PC-3 (cell line): Measurements from ENCODE around the gene REEP3. TPM values are rescaled to one million over a fixed set of nuclear protein-coding genes. Genes with fewer than 3 reads are reported as not detected.

Experiments
- ATAC-seq: fragments of 200-7000 bp; cut with Tn5 transposase; 2 replicates; pipeline ENCODE4 v1.9.1; 2020; ENCODE audit warnings: mild to moderate bottlenecking, moderate library complexity
- BruUV-seq: library from RNA; stranded (reverse); fragments of 400-500 nt; replicated peaks from 2 replicates; lab custom pipeline; 2021; lab: Mats Ljungman, UMichigan
- CTCF ChIA-PET: fragments of 300-600 bp; sonication (Branson Sonifier 250); formaldehyde crosslinking; loops from one replicate; lab custom pipeline; 2022; ENCODE audit warnings: antibody characterized with exemption; lab: Charles Lee
- POLR2A ChIA-PET: fragments of 300-600 bp; sonication (Branson Sonifier 250); formaldehyde crosslinking; loops from one replicate; lab custom pipeline; 2022; ENCODE audit warnings: antibody characterized with exemption; ENCODE audit not compliant: unreplicated experiment; lab: Charles Lee
- DNase-seq: peaks from one replicate; pipeline ENCODE4 v3.0.0-alpha.2; 2015
- H2AFZ ChIP-seq: fragments of 300-600 bp; sonication (generic); 2 replicates; pipeline ENCODE4 v1.6.0; 2016; ENCODE audit warnings: antibody characterized with exemption, low read length
- H3F3A ChIP-seq: fragments of 300-600 bp; sonication (generic); one replicate; pipeline ENCODE4 v1.6.0; 2017; ENCODE audit warnings: antibody characterized with exemption, low read length, control low read depth, mild to moderate bottlenecking; ENCODE audit not compliant: unreplicated experiment
- H3K27ac ChIP-seq: fragments of 300-600 bp; sonication (generic); 2 replicates; pipeline ENCODE4 v1.5.1; 2016; ENCODE audit warnings: mild to moderate bottlenecking, low read length
- H3K27me3 ChIP-seq: fragments of 300-600 bp; sonication (generic); 2 replicates; pipeline ENCODE4 v1.6.1; 2016; ENCODE audit warnings: low read length, mixed read lengths
- H3K36me3 ChIP-seq: fragments of 300-600 bp; sonication (generic); 2 replicates; pipeline ENCODE4 v1.6.1; 2016; ENCODE audit warnings: low read depth, mixed run types, low read length, mixed read lengths
- H3K4me1 ChIP-seq: fragments of 300-600 bp; sonication (generic); 2 replicates; pipeline ENCODE4 v1.5.1; 2016; ENCODE audit warnings: low read length; ENCODE audit not compliant: insufficient read depth
- H3K4me2 ChIP-seq: fragments of 300-600 bp; sonication (generic); 2 replicates; pipeline ENCODE4 v1.6.0; 2016; ENCODE audit warnings: low read length
- H3K4me3 ChIP-seq: fragments of 300-600 bp; sonication (generic); 2 replicates; pipeline ENCODE4 v1.5.1; 2016; ENCODE audit warnings: mild to moderate bottlenecking, low read length, mixed read lengths
- H3K79me2 ChIP-seq: fragments of 300-600 bp; sonication (generic); 2 replicates; pipeline ENCODE4 v1.6.1; 2017; ENCODE audit warnings: low read length, mixed read lengths
- H3K9ac ChIP-seq: fragments of 300-600 bp; sonication (generic); 2 replicates; pipeline ENCODE4 v1.6.0; 2016; ENCODE audit warnings: mild to moderate bottlenecking, low read length
- H3K9me2 ChIP-seq: fragments of 300-600 bp; sonication (generic); replicated peaks from 2 replicates; pipeline ENCODE4 v1.6.1; 2016; ENCODE audit warnings: mixed run types, low read length, mixed read lengths
- H3K9me3 ChIP-seq: fragments of 300-600 bp; sonication (generic); 2 replicates; pipeline ENCODE4 v1.6.1; 2016; ENCODE audit warnings: low read length, mixed read lengths
- H4K20me1 ChIP-seq: fragments of 300-600 bp; sonication (generic); 2 replicates; pipeline ENCODE4 v1.6.1; 2016; ENCODE audit warnings: low read length, mixed read lengths
- CTCF ChIP-seq: fragments of 300-600 bp; sonication (generic); conservative IDR thresholded peaks from 2 replicates; pipeline ENCODE4 v1.5.1; 2017; ENCODE audit warnings: antibody characterized with exemption, low read depth, mild to moderate bottlenecking, low read length
- EZH2 ChIP-seq: fragments of 300-600 bp; sonication (generic); IDR thresholded peaks from one replicate; pipeline ENCODE4 v1.6.1; 2017; ENCODE audit warnings: antibody characterized with exemption, mild to moderate bottlenecking, low read length; ENCODE audit not compliant: unreplicated experiment
- EZH2phosphoT487 ChIP-seq: fragments of 300-600 bp; sonication (generic); IDR thresholded peaks from 2 replicates; pipeline ENCODE4 v1.6.1; 2018; ENCODE audit warnings: mild to moderate bottlenecking, antibody characterized with exemption, low read length, borderline replicate concordance
- intact Hi-C: fragments of 100-400 bp; cut with micrococcal nuclease; formaldehyde crosslinking; loops from 2 replicates; pipeline ENCODE4 v1.9.0; 2023
- total RNA-seq: library from RNA; depleted of rRNA; stranded (reverse); fragments of >200 nt; gene quantifications from 2 replicates; pipeline ENCODE4 v1.2.3, GENCODE V29; 2014

The REEP3 gene
- total RNA-seq, 1 experiment from 2014 or later = 75.2 TPM

GRCh38 chr10:63600540-63600939 is 79.3 kb downstream of the REEP3 start:
- Histone ChIP-seq H3K27ac (no peak overlapping the region), H3F3A (no peaks in the 10 kb centered on the region), H4K20me1 (no peaks in the 10 kb centered on the region), H3K4me3 (no peak overlapping the region), H3K9me2 (no peaks in the 10 kb centered on the region), H3K9ac (no peak overlapping the region), H3K36me3 (peaks cover 43% of the 10 kb centered on the region), H3K4me1 (peaks cover 5% of the 10 kb centered on the region; the same call in 1 of the 2 replicates), H3K4me2 (no peak overlapping the region), H2AFZ (no peak overlapping the region), H3K79me2 (no peaks in the 10 kb centered on the region), H3K27me3 (no peaks in the 10 kb centered on the region), H3K9me3 (no peaks in the 10 kb centered on the region)
- intact Hi-C loops = no loop called here
- BruUV-seq = no TSS peak
- no peak for TF ChIP-seq CTCF
- no peak for TF ChIP-seq EZH2
- TF ChIP-seq EZH2phosphoT487 = no peak
- CTCF ChIA-PET = no interaction called here
- DNase-seq = no peak
- ATAC-seq = no peak
- POLR2A ChIA-PET = no interaction called here

GRCh38 chr10:63603709-63604445 is 82.7 kb downstream of the REEP3 start:
- Histone ChIP-seq H3K4me1 (peaks cover 8% of the 10 kb centered on the region; the same call in 1 of the 2 replicates), H3K79me2 (no peaks in the 10 kb centered on the region), H3K27me3 (no peaks in the 10 kb centered on the region), H3K4me2 (no peak overlapping the region), H3F3A (no peaks in the 10 kb centered on the region), H3K36me3 (peaks cover 21% of the 10 kb centered on the region), H3K9me3 (no peaks in the 10 kb centered on the region), H3K9ac (no peak overlapping the region), H3K27ac (no peak overlapping the region), H2AFZ (no peak overlapping the region), H4K20me1 (no peaks in the 10 kb centered on the region), H3K4me3 (no peak overlapping the region), H3K9me2 (no peaks in the 10 kb centered on the region)
- ChIA-PET CTCF (no interaction called here), POLR2A (no interaction called here)
- DNase-seq = no peak
- intact Hi-C loops = no loop called here
- BruUV-seq = no TSS peak
- no peak for ATAC-seq
- TF ChIP-seq EZH2phosphoT487 (no peak), EZH2 (no peak), CTCF (no peak)

- Histone ChIP-seq H3K27me3 (no peaks in the 10 kb centered on the region), H2AFZ (no peak overlapping the region), H3K9ac (no peak overlapping the region), H3K36me3 (peaks cover 9% of the 10 kb centered on the region), H3K4me2 (no peak overlapping the region), H3K27ac (no peak overlapping the region; the same call in 1 of the 2 replicates), H3K4me3 (no peak overlapping the region), H3K4me1 (peaks cover 8% of the 10 kb centered on the region; the same call in 1 of the 2 replicates), H4K20me1 (no peaks in the 10 kb centered on the region), H3K9me3 (no peaks in the 10 kb centered on the region), H3K79me2 (no peaks in the 10 kb centered on the region), H3K9me2 (no peaks in the 10 kb centered on the region), H3F3A (no peaks in the 10 kb centered on the region)
- ChIA-PET POLR2A (interaction anchor here (0.5 to 1.0 kb wide), 6 partner anchors 23 to 83 kb away, joined by 3 to 7 read pairs (median 4); no protein-coding TSS in a partner anchor), CTCF (no interaction called here)
- ATAC-seq (peak; percentile 91), DNase-seq (peak; percentile 45)
- no peak for TF ChIP-seq EZH2
- no peak for TF ChIP-seq EZH2phosphoT487
- TF ChIP-seq CTCF = no peak
- intact Hi-C loops = no loop called here
- BruUV-seq = no TSS peak
Observed at GRCh38 chr10:63605197-63605967, 84.2 kb downstream of the REEP3 start.
